H54 (cell line): Measurements from ENCODE around the gene RNF149.

ENCODE experiments used
- DNase-seq: peaks from one replicate; pipeline ENCODE4 v3.0.0; 2011; ENCODE audit warnings: low spot score, mixed read lengths; ENCODE audit not compliant: insufficient read length
- FAIRE-seq: peaks from 3 replicates; lab custom pipeline; 2011; peaks lifted over from hg19 to GRCh38; lab: Jason Lieb, UNC
- POLR2A ChIP-seq: IDR thresholded peaks from 2 replicates; pipeline ENCODE4 v1.6.1; 2011; ENCODE audit warnings: low read depth, mild to moderate bottlenecking, low read length

Gene RNF149

GRCh38 chr2:101270700-101271259 lies 37.7 kb downstream of the RNF149 start:
- TF ChIP-seq POLR2A, result no peak
- no peak for FAIRE-seq
- DNase-seq, result no peak

GRCh38 chr2:101267671-101268656 lies 40.5 kb downstream of the RNF149 start:
- no peak for TF ChIP-seq POLR2A
- no peak for FAIRE-seq
- no peak for DNase-seq

- no peak for FAIRE-seq
- DNase-seq, result no peak
- no peak for TF ChIP-seq POLR2A
Observed at GRCh38 chr2:101265893-101266499, 42.5 kb downstream of the RNF149 start.

GRCh38 chr2:101264360-101264939 lies 44.1 kb downstream of the RNF149 start:
- FAIRE-seq (no peak), DNase-seq (no peak)
- no peak for TF ChIP-seq POLR2A

- TF ChIP-seq POLR2A, result no peak
- DNase-seq (no peak), FAIRE-seq (no peak)
Observed at GRCh38 chr2:101263377-101263800, 45.1 kb downstream of the RNF149 start.

- no peak for FAIRE-seq
- DNase-seq, result no peak
- TF ChIP-seq POLR2A, result no peak
Observed at GRCh38 chr2:101262142-101262541, 46.4 kb downstream of the RNF149 start.

GRCh38 chr2:101258804-101259203 lies 49.7 kb downstream of the RNF149 start:
- TF ChIP-seq POLR2A, result no peak
- no peak for FAIRE-seq

GRCh38 chr2:101256316-101256715 lies 52.2 kb downstream of the RNF149 start:
- FAIRE-seq, result no peak
- no peak for DNase-seq
- no peak for TF ChIP-seq POLR2A

More at GRCh38 chr2:101258804-101259203, 49.7 kb downstream of the RNF149 start:
- no peak for DNase-seq

GRCh38 chr2:101255501-101255900 lies 53.0 kb downstream of the RNF149 start:
- TF ChIP-seq POLR2A, result no peak
- FAIRE-seq (no peak), DNase-seq (no peak)

GRCh38 chr2:101253703-101254450 lies 54.6 kb downstream of the RNF149 start:
- no peak for TF ChIP-seq POLR2A
- FAIRE-seq, result no peak
- DNase-seq, result no peak

- DNase-seq (peak; percentile 49), FAIRE-seq (no peak)
- no peak for TF ChIP-seq POLR2A
Observed at GRCh38 chr2:101253013-101253702, 55.3 kb downstream of the RNF149 start.

GRCh38 chr2:101252408-101253012 lies 56.0 kb downstream of the RNF149 start, which contains the start of gene CNOT11:
Gene CNOT11 (plus strand): TSS chr2:101252886. CDS start chr2:101252965, 79 bp downstream.
- DNase-seq (peak; percentile 89), FAIRE-seq (no peak)

More at GRCh38 chr2:101252408-101253012, 56.0 kb downstream of the RNF149 start, which contains the start of gene CNOT11:
- TF ChIP-seq POLR2A, result peak; percentile 84
